Measurements from ENCODE around the gene ACAD11.

ACAD11 gene

GRCh38 chr3:132555306-132556035, 104.1 kb downstream of the ACAD11 start:
- DNase-seq (ENCODE audit: low read depth), result no peak

- DNase-seq (ENCODE audit: low read depth), result peak; percentile 84
Observed at GRCh38 chr3:132554437-132554836, 105.2 kb downstream of the ACAD11 start.

- DNase-seq (ENCODE audit: low read depth), result no peak
Observed at GRCh38 chr3:132553826-132554225, 105.8 kb downstream of the ACAD11 start.

- DNase-seq (ENCODE audit: low read depth), result peak; percentile 14
Observed at GRCh38 chr3:132550579-132551305, 108.9 kb downstream of the ACAD11 start.

GRCh38 chr3:132549890-132550578, 109.6 kb downstream of the ACAD11 start:
- peak; percentile 76 for DNase-seq (ENCODE audit: low read depth)

GRCh38 chr3:132549169-132549568, 110.4 kb downstream of the ACAD11 start:
- DNase-seq (ENCODE audit: low read depth), result no peak

GRCh38 chr3:132545471-132545870, 114.1 kb downstream of the ACAD11 start:
- DNase-seq (ENCODE audit: low read depth), result no peak

GRCh38 chr3:132544130-132544529, 115.5 kb downstream of the ACAD11 start:
- DNase-seq (ENCODE audit: low read depth), result no peak

GRCh38 chr3:132543011-132543739, 116.4 kb downstream of the ACAD11 start:
- DNase-seq (ENCODE audit: low read depth), result peak; percentile 96

GRCh38 chr3:132542577-132542976, 117.0 kb downstream of the ACAD11 start:
- no peak for DNase-seq (ENCODE audit: low read depth)

- no peak for DNase-seq (ENCODE audit: low read depth)
Observed at GRCh38 chr3:132539681-132540080, 119.9 kb downstream of the ACAD11 start.

GRCh38 chr3:132538072-132538471, 121.5 kb downstream of the ACAD11 start:
- DNase-seq (ENCODE audit: low read depth), result no peak

GRCh38 chr3:132537297-132537696, 122.3 kb downstream of the ACAD11 start:
- no peak for DNase-seq (ENCODE audit: low read depth)

- DNase-seq (ENCODE audit: low read depth), result peak; percentile 36
Observed at GRCh38 chr3:132536442-132537153, 123.0 kb downstream of the ACAD11 start.

- DNase-seq (ENCODE audit: low read depth), result peak; percentile 87
Observed at GRCh38 chr3:132535575-132536441, 123.8 kb downstream of the ACAD11 start.

GRCh38 chr3:132530624-132531023, 129.0 kb downstream of the ACAD11 start:
- no peak for DNase-seq (ENCODE audit: low read depth)

GRCh38 chr3:132522353-132522752, 137.3 kb downstream of the ACAD11 start:
- no peak for DNase-seq (ENCODE audit: low read depth)

GRCh38 chr3:132521901-132522300, 137.7 kb downstream of the ACAD11 start:
- DNase-seq (ENCODE audit: low read depth), result no peak

- no peak for DNase-seq (ENCODE audit: low read depth)
Observed at GRCh38 chr3:132519914-132520313, 139.7 kb downstream of the ACAD11 start.

- DNase-seq (ENCODE audit: low read depth), result no peak
Observed at GRCh38 chr3:132517311-132517710, 142.3 kb downstream of the ACAD11 start.

- DNase-seq (ENCODE audit: low read depth), result no peak
Observed at GRCh38 chr3:132513057-132513456, 146.6 kb downstream of the ACAD11 start.

Data from EH (cell line).